Measurements from ENCODE around the gene CD14. TPM values are rescaled to one million over a fixed set of nuclear protein-coding genes. Genes with fewer than 3 reads are reported as not detected.
A peak's percentile ranks its signal among the peaks of the same experiment; 100 is the strongest.
"Not testable (repeated sequence)": the region's sequence is repeated elsewhere in the genome, so short reads cannot be mapped to it uniquely, and the experiment has no call there.

The CD14 gene
- total and polyA plus RNA-seq, 2 experiments from 2014 or later, result 2.1 to 6.1 TPM

- H3K79me2 ChIP-seq (ENCODE audit: insufficient read depth), result peaks cover 45% of the 10 kb centered on the region
- H3K36me3 ChIP-seq (ENCODE audit: low read depth), result peaks cover 17% of the 10 kb centered on the region
- no peaks in the 10 kb centered on the region for H3K27me3 ChIP-seq (replicated peaks; ENCODE audit: insufficient read depth)
- peaks cover 4% of the 10 kb centered on the region; the same call in 1 of the 2 replicates for H4K20me1 ChIP-seq (ENCODE audit: insufficient read depth)
- peak within 1 kb of the TSS; percentile 79 for H3K4me3 ChIP-seq
- peaks cover 9% of the 10 kb centered on the region for H3K4me1 ChIP-seq (ENCODE audit: insufficient read depth)
- WGBS, 2 experiments (ENCODE audit: low coverage in 1 of 2, low lambda C conversion rate in 2 of 2, missing lambda C conversion rate in 2 of 2), result 0 to 1% methylated on average over 46 to 52 of the region's 54 CpGs
- H3K27ac ChIP-seq, result peak within 1 kb of the TSS; percentile 92
- no peaks in the 10 kb centered on the region for H3K9me2 ChIP-seq (ENCODE audit: insufficient read depth)
- in situ Hi-C loops (cut with MboI), result no loop called here
- TF ChIP-seq EZH2 (IDR thresholded peaks at IDR 0.05; ENCODE audit: insufficient read depth, poor library complexity, severe bottlenecking) (no peak), EZH2phosphoT487 (IDR thresholded peaks at IDR 0.05; ENCODE audit: insufficient read depth, low read depth) (no peak)
- DNase-seq, result peak; percentile 98
- no peaks in the 10 kb centered on the region for H3K9me3 ChIP-seq (ENCODE audit: low read depth)
- peaks cover 36% of the 10 kb centered on the region for H3F3A ChIP-seq (ENCODE audit: insufficient read depth)
- peak within 1 kb of the TSS; percentile 85 for H2AFZ ChIP-seq
- peak within 1 kb of the TSS; percentile 87 for H3K9ac ChIP-seq
- H3K4me2 ChIP-seq (ENCODE audit: unreplicated experiment), result peak within 1 kb of the TSS; percentile 90
These were observed 31.6 kb upstream of the CD14 start, which contains the start of gene WDR55 for GRCh38 chr5:140664359-140665119. TSS of gene WDR55 (plus strand) at chr5:140664904. CDS start at chr5:140664913, 9 bp downstream.

- Histone ChIP-seq H3K4me2 (ENCODE audit: unreplicated experiment) (peak overlapping the region; percentile 90), H3K27me3 (replicated peaks; ENCODE audit: insufficient read depth) (no peaks in the 10 kb centered on the region), H3K4me3 (peak overlapping the region; percentile 79), H3K36me3 (ENCODE audit: low read depth) (peaks cover 17% of the 10 kb centered on the region), H4K20me1 (ENCODE audit: insufficient read depth) (peaks cover 4% of the 10 kb centered on the region; the same call in 1 of the 2 replicates), H2AFZ (peak overlapping the region; percentile 85), H3K4me1 (ENCODE audit: insufficient read depth) (peaks cover 9% of the 10 kb centered on the region), H3F3A (ENCODE audit: insufficient read depth) (peaks cover 36% of the 10 kb centered on the region), H3K9me2 (ENCODE audit: insufficient read depth) (no peaks in the 10 kb centered on the region), H3K9ac (peak overlapping the region; percentile 87), H3K27ac (peak overlapping the region; percentile 92), H3K9me3 (ENCODE audit: low read depth) (no peaks in the 10 kb centered on the region), H3K79me2 (ENCODE audit: insufficient read depth) (peaks cover 42% of the 10 kb centered on the region)
- in situ Hi-C loops (cut with MboI), result no loop called here
- DNase-seq, result no peak
- TF ChIP-seq EZH2phosphoT487 (IDR thresholded peaks at IDR 0.05; ENCODE audit: insufficient read depth, low read depth), result no peak
- TF ChIP-seq EZH2 (IDR thresholded peaks at IDR 0.05; ENCODE audit: insufficient read depth, poor library complexity, severe bottlenecking), result no peak
- 3 to 4% methylated on average over 18 of the region's 18 CpGs for WGBS, 2 experiments (ENCODE audit: low coverage in 1 of 2, low lambda C conversion rate in 2 of 2, missing lambda C conversion rate in 2 of 2)
These were observed 31.0 kb upstream of the CD14 start for GRCh38 chr5:140664030-140664358.

- peaks cover 32% of the 10 kb centered on the region for H3F3A ChIP-seq (ENCODE audit: insufficient read depth)
- peaks cover 12% of the 10 kb centered on the region for H3K79me2 ChIP-seq (ENCODE audit: insufficient read depth)
- in situ Hi-C loops (cut with MboI); DNase-seq; H2AFZ ChIP-seq; H3K4me2 ChIP-seq (ENCODE audit: unreplicated experiment); H3K9ac ChIP-seq; H3K4me3 ChIP-seq; H4K20me1 ChIP-seq (ENCODE audit: insufficient read depth); H3K4me1 ChIP-seq (ENCODE audit: insufficient read depth); H3K27me3 ChIP-seq (replicated peaks; ENCODE audit: insufficient read depth); H3K9me2 ChIP-seq (ENCODE audit: insufficient read depth); H3K27ac ChIP-seq; H3K9me3 ChIP-seq (ENCODE audit: low read depth): not testable (repeated sequence)
- H3K36me3 ChIP-seq (ENCODE audit: low read depth), result peaks cover 43% of the 10 kb centered on the region
- 81 to 83% methylated on average over 6 of the region's 6 CpGs for WGBS, 2 experiments (ENCODE audit: low coverage in 1 of 2, low lambda C conversion rate in 2 of 2, missing lambda C conversion rate in 2 of 2)
These were observed 27.4 kb upstream of the CD14 start for GRCh38 chr5:140660371-140660770.

- Histone ChIP-seq H3K9me2 (ENCODE audit: insufficient read depth) (no peaks in the 10 kb centered on the region), H3K79me2 (ENCODE audit: insufficient read depth) (peaks cover 6% of the 10 kb centered on the region; the same call in 1 of the 2 replicates), H3K9ac (no peak overlapping the region), H3K27ac (no peak overlapping the region), H3K36me3 (ENCODE audit: low read depth) (peaks cover 58% of the 10 kb centered on the region), H3K9me3 (ENCODE audit: low read depth) (no peaks in the 10 kb centered on the region), H3K4me3 (no peak overlapping the region), H3K27me3 (replicated peaks; ENCODE audit: insufficient read depth) (no peaks in the 10 kb centered on the region), H3K4me1 (ENCODE audit: insufficient read depth) (no peaks in the 10 kb centered on the region), H3K4me2 (ENCODE audit: unreplicated experiment) (no peak overlapping the region), H4K20me1 (ENCODE audit: insufficient read depth) (no peaks in the 10 kb centered on the region), H2AFZ (no peak overlapping the region), H3F3A (ENCODE audit: insufficient read depth) (peaks cover 25% of the 10 kb centered on the region)
- in situ Hi-C loops (cut with MboI), result no loop called here
- DNase-seq, result no peak
- 97% methylated on average over 17 of the region's 17 CpGs for WGBS, 2 experiments (ENCODE audit: low coverage in 1 of 2, low lambda C conversion rate in 2 of 2, missing lambda C conversion rate in 2 of 2)
- TF ChIP-seq EZH2phosphoT487 (IDR thresholded peaks at IDR 0.05; ENCODE audit: insufficient read depth, low read depth) (no peak), EZH2 (IDR thresholded peaks at IDR 0.05; ENCODE audit: insufficient read depth, poor library complexity, severe bottlenecking) (no peak)
These were observed 25.9 kb upstream of the CD14 start for GRCh38 chr5:140658870-140659269.
